GM21423 (cell line): ENCODE results near the gene ABCA4.

Source experiments
- ATAC-seq: cut with Tn5 transposase; IDR thresholded peaks from one replicate; pipeline ENCODE4 v1.9.1; 2021; ENCODE audit warnings: mild to moderate bottlenecking, moderate library complexity; ENCODE audit not compliant: unreplicated experiment

Gene ABCA4

GRCh38 chr1:94124538-94124937, 3.6 kb upstream of the ABCA4 start:
- no peak for ATAC-seq

GRCh38 chr1:94122201-94122970, 1.4 kb upstream of the ABCA4 start:
- ATAC-seq = no peak

GRCh38 chr1:94121411-94121821, 468 bp upstream of the ABCA4 start:
- ATAC-seq = no peak

DNA sequence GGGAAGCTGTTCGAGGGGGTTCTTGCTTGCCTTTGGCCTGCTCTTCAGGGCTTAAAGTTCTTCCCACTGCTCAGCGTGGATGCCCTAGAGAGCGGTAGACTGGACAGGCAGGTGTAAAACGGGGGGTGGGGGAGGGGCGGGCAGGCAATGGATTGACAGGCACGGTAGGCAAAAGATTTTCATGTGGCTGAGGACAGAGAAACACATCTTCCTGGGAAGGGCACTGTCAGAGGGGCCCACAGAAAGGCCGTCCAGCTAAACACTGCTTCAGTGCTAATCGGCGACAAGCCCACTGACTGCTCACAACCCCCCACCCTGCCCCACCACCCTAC, 412 bp downstream of the ABCA4 start:
- no peak for ATAC-seq

GRCh38 chr1:94119796-94120569, 965 bp downstream of the ABCA4 start:
- ATAC-seq = no peak

DNA sequence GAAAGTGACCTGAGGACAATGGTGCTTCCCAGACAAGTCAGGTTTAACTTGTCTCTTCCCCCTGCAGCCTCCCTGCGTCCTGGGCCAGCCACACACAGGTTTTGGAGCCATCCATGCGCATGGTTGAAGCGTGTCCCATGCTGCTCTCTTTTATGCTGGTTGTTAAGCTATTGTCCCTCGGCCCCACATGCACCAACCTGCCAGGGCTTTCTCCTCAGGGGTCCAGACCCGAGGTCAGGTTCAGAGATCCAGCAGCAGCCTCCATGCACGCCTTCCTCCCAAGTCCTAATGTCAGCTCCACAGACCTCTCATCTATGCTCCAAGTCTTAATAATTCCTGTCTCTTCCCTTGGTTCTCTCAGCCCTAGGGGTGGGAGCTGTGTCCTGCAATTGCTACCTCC, 1.6 kb downstream of the ABCA4 start:
- ATAC-seq = no peak

GRCh38 chr1:94118471-94118870, 2.5 kb downstream of the ABCA4 start:
- ATAC-seq = no peak

DNA sequence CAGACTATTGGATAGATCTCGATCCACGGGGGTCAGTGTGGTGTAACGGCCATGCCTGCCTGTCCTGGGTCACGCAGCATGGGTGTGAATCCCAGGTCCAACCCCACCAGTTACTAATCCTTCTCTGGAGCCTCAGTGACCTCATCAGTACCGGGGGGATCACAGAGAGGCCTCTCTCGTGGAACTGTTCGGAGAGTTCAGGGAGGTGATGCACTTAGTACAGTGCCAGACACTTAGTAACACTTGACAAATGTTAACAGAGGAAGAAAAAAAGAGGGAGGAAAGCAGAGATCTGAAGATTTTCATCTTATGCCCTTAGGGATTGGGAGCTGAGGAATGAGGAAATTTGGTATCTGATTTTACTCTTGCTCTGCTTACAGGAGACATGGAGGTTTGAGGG, 2.9 kb downstream of the ABCA4 start:
- ATAC-seq = no peak

DNA sequence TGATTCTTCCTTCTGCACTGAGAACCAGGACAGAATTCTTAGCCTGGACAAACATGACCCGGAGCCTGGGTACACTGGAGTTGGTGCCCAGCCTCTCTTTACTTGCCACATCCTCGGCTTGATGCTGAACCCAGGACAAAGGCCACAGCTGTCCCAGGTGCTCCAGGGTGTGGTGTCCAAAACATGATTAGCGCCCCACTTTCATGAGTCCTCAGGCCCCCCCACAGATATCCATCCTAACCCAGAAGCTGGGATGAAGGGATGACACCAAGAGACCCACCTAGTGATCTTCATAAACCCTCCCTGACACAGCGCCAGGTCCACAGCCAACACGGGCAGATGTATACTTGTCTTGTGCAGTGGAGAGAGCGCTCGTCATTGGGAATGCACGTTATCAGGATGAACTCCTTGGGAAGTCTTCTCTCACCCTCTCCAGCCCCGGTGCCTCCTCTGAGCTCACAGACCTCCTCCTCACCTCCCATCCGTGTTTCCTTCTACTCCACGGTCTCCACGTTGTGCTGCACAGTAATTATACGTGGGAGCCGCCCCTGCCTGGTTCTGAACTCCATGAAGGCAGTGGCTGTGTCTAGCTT, 3.6 kb downstream of the ABCA4 start:
- ATAC-seq = no peak

GRCh38 chr1:94115900-94116436, 5.0 kb downstream of the ABCA4 start:
- no peak for ATAC-seq

GRCh38 chr1:94115254-94115899, 5.6 kb downstream of the ABCA4 start:
- no peak for ATAC-seq

GRCh38 chr1:94113589-94114226, 7.2 kb downstream of the ABCA4 start:
- no peak for ATAC-seq

DNA sequence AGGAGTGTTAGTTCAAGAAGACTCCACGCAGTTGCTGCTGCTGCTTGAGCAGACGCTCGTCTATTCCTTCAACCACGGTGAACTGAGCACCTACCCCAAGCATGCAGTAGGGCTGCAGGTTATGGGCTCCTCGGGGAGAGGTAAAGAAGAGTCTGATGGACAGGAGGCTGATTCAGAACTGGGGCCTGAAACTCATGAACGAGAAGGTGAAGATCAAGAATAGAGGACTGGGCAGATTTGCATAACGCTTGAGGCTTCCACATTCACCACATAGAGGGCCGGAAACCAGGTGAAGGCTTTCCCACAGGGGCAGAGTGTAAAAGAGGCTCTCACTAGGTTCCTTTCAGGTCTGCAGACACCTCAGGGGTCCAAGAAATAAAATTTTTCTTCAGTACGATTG, 9.1 kb downstream of the ABCA4 start:
- no peak for ATAC-seq

GRCh38 chr1:94110946-94111740, 9.8 kb downstream of the ABCA4 start:
- no peak for ATAC-seq

GRCh38 chr1:94110021-94110761, 10.8 kb downstream of the ABCA4 start:
- ATAC-seq = no peak

- no peak for ATAC-seq
These were observed 11.5 kb downstream of the ABCA4 start for GRCh38 chr1:94109478-94109877.

DNA sequence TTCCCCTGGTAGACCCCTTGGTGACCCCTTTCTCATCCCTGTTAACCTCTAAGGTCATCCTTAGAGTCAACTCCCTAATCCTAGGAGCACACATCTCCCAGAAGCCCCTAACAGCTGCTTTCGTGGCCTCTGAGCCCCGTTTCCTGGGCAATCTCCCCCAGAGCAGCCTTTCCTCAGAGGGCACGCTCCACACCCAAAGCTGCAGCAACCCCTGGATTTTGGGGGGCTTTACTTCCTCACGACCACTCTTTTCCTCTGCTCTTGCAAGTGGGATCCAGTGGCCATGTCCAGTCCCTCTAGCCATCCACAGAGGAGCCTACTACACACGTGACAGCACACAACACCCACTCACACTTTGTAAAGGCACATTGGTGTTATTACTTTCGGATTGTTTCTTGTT, 13.8 kb downstream of the ABCA4 start:
- ATAC-seq = no peak

GRCh38 chr1:94106716-94107115, 14.2 kb downstream of the ABCA4 start:
- ATAC-seq = no peak

DNA sequence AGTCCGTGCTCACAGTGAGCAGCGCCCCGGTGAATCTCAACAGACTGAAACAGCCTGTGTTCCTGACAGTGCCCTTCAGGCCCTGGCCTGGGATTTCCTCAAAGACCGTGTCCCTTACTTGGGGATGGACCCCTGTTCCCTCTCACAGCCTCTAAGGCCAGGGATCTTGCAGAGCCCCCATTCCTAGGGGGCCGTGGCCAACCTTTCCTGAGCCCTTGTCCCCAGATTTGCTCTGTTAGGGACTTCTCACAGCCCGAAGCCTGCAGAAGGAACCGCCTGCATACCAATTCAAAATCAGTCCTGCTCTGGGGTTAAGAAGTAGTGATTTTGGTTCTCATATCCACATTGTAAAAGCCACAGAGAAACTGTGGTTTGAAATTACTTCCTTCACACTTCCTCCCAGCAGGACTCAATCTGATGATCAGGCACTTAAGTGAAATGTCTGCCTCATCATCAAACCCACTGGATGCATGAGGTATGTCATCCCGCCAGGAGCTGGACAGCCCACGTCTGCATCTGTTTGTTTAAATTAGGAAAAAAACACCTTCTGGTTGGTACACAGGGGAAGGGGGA, 14.9 kb downstream of the ABCA4 start:
- ATAC-seq = no peak
